22Rv1 (cell line): ENCODE measurements around the gene PTPN23.

Experiments used
- CTCF ChIP-seq: fragments of 450-650 bp; IDR thresholded peaks from 2 replicates; pipeline ENCODE4 v1.5.1; 2017; ENCODE audit warnings: mild to moderate bottlenecking
- ZFX ChIP-seq: fragments of 450-650 bp; IDR thresholded peaks from 2 replicates; pipeline ENCODE4 v1.6.1; 2017; ENCODE audit warnings: antibody characterized with exemption, borderline replicate concordance

- TF ChIP-seq CTCF = no peak
- TF ChIP-seq ZFX = no peak
Observed at GRCh38 chr3:47413751-47414150, 32.9 kb downstream of the PTPN23 start.
